ENCODE data around the gene NPDC1.
"Not testable (repeated sequence)": the region's sequence is repeated elsewhere in the genome, so short reads cannot be mapped to it uniquely, and the experiment has no call there.

Gene NPDC1

DNA sequence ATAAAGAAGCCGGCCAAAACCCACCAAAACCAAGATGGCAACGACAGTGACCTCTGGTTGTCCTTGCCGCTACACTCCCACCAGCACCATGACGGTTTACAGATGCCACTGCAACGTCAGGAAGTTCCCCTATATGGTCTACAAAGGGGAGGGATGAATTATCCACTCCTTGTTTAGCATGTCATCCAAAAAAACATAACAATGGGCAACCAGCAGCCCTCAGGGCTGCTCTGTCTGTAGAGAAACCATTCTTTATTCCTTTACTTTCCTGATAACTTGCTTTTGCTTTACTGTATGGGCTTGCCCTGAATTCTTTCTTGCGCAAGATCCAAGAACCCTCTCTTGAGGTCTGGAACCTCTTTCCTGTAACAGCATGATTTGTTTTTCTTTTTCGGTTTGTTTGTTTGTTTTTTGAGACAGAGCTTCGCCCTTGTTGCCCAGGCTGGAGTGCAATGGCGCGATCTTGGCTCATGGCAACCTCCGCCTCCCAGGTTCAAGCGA is 29.3 kb upstream of the NPDC1 start:
- DNase-seq (ENCODE audit: low spot score) = no peak

DNA sequence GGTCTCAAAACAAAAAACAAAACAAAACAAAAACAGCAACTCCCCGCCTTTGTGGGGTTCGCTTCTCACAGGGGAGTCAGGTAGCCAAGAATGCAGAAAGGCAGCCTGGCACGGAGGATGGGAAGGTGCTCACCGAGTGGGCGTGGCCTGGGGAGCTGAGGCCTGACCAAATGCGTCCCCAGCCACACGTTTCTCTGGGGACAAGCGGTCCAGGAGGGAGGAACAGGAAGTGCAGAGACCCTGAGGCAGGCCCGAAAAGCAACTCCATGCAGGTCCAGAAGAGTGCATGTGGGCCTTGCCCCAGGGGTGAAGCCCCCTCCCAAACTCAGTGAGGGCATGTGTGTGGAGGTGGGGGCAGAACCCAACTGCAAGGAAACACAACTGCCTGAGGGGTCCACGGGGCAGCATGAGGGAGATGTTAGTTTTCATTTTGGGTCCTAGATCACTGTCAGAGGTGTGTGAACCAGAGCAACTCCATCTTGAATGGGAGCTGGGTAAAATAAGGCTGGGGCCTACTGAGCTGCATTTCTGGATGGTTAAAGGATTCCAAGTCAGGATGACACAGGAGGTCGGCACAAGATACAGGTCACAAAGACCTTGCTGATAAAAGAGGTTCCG is 28.8 kb upstream of the NPDC1 start:
- no peak for DNase-seq (ENCODE audit: low spot score)

DNA sequence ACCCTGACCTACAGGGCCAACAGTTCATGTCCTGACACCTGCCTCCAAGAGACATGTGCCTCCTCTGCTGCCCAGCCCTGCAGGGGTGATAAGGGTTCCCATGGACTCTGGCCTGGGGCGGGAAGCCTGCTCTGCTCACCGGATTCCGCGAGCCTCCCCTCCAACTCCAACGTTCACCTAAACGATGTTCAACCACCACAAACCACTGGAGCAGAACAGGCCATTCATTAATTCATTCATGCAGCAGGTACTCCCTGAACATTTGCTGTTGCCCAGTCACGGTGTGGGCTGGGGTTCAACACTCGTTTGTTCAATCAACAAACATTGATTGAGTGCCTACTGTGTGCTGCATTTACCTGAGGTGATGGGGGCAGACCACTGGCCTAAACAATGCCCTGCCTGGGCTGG is 28.0 kb upstream of the NPDC1 start:
- DNase-seq (ENCODE audit: low spot score) = no peak

DNA sequence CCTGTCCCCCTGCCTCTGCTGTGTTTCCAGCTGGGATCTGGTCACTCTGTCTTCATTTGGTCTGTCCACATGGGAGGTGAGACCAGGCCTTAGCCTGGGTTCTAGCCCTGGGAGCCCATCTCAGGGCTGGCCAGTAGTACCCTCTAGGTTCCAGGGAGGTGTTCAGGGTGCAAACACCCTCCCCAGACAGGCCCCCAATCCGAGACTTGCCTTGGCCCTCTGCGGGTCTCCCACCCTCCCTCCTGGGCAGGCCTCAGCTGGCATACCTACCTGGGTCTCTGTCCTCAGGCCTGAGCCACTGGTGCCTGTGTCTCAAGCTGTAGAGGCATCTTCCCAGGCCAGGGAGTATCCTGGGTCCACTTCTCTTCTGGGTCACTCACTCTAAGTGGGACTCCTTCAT is 25.3 kb upstream of the NPDC1 start:
- DNase-seq (ENCODE audit: low spot score) = no peak

DNA sequence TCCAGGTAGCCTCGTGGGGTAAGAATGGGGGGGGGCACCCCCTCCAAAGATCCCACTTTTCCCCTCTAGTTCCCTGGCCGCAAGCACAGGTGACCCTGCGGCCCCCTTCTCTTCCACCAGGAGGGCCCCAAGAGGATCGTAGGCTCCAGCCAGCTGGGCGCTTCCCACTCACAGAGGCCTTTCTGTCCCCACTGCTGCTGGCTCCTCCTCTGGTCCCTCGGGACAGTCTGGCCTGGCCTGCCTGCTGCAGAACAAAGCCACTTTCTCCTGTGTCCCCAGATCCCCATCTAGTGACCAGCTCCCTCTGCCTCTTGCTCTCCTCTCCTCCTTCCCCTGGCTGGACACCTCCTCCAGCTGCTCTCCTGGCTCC is 24.9 kb upstream of the NPDC1 start:
- DNase-seq (ENCODE audit: low spot score) = peak; percentile 68

DNA sequence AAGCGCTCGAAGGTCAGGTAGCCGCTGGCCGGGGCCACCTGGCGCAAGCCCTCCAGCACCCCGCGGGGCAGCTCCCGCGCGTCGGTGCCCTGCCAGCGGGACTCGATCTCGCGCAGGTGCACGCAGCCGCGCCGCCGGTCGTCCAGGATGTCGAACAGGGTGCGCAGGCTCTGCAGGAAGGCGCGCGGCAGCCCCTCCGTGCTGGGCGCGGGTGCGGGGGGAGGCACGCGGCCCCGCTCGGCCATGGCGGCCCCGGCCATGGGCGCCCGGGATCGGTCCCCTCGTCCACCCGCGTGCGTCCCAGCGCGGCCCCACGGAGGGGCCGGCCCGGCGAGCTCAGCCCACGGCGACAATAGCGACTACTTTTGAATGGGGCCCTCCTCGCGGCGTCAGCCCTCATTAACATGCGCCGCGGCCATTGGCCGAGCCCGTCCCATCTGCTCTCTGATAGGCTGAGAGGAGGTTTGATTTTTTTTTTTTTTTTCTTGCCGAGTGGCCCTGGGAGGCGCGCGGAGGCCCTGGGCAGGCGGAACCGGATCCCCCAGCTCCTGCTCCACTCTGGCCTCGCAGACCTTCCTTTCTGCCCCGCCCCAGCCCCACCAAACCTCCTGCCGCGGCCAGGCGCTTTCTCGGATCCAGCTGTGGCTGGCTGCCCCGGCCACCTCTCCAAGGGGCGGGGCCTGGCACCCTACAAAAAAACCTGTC is 24.4 kb upstream of the NPDC1 start, which contains the start of gene SAPCD2:
SAPCD2 (minus strand) TSS at position 357 of the 705 bp plus-strand sequence; CDS start at position 260, 97 bp downstream.
- DNase-seq (ENCODE audit: low spot score) = peak; percentile 96

DNA sequence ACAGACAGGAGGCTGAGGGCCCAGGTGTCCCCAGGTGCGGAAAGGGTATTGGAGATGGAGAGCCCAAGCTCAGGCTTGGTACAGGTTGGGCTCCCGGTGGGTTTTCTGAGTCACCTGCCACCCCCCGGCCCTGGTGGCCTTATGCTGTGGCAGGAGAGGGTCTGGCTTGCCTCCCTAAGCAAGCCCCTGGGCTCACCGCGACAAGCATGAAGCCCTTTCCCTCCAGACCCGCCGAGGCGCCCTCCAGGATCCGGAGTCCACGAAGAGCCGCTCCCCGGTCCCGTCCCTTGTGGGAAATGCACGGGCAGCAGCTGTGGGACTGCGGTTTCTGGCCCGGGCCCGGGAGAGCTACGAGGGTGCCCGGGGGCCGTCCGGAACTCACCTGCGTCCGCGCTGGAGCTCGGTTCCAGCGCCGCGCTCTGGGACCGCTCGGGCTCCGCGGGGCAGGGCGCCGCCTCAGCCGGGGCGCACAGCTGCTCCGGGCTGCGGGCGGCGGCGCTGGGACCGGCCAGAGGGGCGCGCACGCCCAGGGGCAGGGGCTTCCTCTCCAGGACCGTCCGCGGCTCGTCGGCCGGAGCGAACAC is 23.6 kb upstream of the NPDC1 start:
- DNase-seq (ENCODE audit: low spot score) = no peak

DNA sequence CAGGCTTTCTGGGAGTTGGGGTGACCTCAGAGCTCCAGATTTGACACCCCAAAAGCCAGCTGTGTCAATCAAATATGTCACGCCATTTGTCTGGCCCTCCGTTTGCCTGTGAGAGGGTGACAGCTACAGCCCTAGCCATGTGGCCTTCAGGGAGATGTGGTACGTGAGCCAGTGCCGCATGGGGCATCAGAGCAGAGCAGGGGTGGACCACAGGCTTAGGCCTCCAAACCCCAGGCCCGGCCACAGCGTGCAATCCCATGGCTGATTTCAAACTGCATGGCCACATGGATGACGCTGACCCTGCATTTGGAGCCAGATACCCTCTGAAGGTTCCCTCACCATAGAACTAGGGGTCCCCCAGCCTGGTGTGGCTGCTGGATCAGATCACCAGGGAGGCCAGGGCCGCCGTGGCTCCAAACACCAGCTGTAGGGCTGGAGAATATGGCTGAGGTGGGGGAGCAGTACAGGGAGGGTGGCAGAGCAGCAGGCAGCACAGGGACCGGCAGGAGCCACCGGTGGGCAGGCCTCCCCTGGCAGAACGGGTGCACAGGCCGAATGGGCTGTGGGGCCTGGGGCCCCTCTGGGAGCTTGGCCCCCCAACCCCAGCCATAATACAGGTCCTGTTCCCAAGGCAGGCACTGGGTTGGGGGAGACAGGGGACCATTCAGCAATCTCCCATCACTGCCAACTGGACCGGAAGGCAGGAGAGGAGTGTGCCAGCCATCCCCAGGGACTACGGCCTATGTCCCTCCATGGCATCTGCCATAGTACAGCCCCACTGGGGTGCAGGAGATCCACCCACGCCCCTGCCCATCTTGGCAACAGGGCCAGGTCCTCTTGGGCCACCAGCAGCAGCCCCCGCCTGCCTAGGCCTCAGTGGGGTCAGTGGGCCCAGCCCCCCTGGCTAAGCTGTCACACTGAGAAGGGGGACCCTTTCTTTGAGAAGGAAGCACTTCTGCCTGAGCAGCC is 22.8 kb upstream of the NPDC1 start:
- no peak for DNase-seq (ENCODE audit: low spot score)

DNA sequence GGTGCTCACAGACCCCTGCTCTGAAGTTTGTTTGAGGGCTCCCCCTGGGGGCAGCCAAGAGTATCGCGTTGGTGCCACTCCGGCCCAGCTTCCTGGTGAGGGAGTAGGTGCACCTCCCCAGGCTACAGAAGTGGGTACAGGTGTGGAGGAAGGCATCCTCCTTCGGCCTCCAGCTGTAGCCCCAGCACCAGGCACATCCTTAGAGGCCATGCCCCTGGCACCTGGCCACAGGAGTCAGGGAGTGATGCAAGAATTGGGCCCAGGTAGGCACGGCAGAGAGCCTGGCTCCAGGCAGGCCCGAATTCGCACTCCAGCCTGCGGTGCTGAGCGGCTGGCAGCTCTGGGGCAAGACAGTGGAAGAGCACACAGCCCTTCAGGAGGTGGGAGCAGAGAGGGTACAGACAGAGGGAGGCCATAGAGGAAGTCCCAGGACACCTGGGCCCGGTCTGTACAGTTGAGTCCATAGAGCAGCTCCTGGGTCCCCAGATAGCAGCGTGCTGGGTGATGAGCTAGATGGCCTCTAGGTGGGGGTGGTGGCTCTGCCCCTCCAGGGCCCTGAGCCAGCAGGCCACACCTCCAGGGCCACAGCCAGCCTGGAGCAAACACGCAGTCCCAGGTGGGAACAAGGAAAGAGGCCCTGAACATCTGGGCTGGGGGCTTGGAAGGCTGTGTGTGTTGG is 22.0 kb upstream of the NPDC1 start:
- DNase-seq (ENCODE audit: low spot score) = peak; percentile 96

DNA sequence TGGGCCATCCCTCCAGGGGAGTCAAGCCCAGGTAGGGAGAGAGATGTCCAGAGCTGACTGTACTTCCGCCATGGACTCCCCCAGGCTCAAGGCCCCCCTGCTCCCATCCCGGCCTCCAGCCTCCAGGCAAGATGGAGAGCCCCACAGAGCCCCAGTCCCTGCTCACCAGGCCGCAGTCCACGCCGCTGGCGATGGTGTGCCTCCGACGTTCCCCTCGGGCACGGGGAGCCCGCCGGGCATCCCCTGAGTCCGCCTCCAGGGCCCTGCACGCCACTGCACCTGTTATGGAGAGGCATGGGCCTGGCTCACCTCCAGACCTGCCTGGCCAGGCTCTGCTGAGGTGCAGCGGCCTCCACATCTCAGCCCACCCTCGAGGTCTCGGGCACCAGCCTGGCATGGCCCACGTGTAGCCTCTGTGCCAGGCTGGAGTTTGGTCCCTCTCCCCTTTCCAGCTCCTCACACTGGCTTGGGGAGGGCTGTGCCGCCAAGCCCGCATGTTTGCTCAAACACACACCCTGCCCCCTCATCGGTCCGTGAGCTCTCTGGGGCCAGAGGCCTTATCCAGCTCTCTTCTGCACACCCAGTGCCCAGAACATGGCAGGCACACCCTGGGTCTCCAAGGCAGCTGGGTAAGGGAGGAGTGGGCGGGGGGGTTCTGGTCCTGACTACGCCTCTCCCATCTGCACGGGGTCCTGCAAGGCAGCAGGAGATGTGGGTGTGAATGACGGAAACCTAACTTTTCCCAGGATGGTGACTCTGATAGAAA is 20.3 kb upstream of the NPDC1 start:
- no peak for DNase-seq (ENCODE audit: low spot score)

DNA sequence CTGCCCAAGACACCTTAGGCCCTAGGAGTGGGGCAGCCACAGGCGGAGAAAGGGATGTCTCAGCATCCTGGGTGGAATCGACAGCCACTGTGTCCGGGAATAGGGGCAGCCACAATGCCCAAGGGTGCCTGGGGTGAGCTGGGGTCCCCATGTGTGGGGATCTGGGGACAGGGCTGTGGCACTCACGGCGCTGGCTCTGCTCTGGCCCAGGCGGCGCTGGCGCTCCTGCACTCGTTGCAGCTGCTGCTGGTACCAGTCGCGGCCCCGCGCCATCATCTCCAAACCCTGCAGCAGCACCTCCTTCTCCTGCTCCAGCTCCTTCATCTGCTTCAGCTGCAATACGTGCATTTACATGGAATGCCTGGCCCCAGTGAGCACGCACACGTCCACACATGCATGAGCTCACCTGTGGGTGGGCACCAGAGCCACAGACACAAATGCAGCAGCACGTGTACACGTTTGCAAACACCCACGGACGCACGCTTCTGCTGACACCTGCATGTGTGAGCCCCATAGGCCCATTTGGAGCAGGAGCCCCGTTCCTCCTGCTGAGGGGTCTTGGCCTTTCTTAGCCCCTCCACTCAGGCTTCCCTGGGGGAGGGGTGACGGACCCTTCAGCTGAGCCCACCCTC is 19.5 kb upstream of the NPDC1 start:
- no peak for DNase-seq (ENCODE audit: low spot score)

DNA sequence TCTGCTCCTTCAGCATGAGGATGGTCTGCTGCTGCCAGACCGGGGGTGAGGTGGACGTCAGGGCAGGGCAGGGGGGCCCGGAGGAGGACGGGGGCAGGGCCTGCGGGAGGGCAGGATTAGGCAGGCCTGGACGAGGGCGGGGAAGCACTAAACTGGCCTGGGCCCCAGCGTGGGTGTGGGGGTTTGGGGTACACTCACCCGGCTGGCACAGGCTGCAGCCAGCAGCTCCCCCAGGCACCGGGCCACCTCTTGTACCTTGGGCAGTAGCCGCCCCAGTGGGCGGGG is 18.8 kb upstream of the NPDC1 start:
- no peak for DNase-seq (ENCODE audit: low spot score)

DNA sequence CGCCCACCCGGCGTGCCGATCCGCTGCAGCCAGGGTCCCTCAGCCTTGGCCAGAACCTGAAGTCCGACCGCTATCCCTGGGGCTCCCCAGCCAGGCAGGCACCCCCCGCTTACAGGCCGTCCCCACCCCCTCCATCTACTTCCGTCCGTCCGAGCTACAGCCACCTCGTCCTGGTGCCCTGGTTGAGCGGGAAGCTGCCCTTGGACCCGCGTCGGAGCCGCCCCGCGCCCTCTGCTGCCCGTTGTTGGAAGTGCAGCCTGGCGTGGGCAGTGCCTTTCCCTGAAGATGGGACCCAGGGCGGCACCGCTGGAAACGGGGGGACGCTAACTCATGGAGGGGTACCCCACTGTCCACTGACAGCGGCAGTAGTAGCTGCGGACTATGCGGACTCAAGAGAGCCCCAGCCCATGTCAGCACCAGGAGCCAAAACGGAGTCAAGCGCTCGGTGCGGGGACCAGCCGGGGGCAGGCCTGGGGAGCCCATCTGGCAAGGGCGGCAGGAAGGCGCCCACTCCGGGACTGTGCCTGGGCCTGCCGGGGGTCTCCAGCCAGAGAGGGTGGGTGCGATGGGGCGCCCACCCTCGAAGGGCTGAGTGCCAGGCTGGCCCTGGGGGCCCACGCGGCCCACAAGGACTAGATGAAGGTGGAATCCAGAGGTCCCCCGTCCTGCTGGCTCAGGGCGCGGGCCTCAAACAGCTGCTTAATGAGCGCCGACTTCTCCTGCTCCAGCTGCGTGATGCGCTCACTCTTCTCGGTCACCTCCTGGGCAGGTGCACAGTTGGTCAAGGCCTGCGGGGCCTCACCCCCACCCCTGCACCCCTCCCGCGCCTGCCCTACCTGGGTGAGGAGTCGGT is 18.3 kb upstream of the NPDC1 start:
- peak; percentile 84 for DNase-seq (ENCODE audit: low spot score)

DNA sequence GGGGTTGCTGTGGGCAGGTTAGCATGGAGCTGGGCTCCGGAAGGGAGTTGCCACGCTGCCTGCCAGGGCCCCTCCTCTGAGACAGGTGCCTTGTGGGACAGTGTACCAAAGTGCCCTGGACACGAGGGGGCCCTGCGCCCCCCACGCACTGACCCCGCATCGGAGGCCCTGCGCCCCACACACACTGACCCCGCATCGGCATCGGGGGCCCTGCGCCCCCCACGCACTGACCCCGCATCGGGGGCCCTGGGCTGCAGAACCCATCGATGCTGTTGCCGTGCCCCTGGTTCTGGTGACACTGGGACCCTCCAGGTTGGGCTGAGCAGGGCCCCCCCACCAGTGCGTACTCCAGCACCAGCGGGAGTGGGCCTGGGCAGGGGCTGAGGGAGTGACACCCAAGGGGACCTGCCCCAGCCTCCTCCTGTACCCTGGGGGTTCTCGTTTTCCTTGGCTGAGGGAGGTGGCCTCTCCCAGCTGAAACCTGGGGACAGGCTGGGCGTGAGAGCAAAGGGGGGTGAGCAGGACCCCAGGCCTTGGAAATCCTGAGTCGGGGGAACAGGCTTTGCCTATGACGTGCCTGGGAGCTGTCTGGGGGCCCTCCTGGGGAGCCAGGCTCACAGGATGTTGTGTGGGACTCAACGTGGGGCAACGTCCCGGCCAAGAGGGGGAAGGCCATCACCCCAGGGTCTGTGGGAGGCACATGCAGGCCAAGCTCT is 17.5 kb upstream of the NPDC1 start:
- no peak for DNase-seq (ENCODE audit: low spot score)

DNA sequence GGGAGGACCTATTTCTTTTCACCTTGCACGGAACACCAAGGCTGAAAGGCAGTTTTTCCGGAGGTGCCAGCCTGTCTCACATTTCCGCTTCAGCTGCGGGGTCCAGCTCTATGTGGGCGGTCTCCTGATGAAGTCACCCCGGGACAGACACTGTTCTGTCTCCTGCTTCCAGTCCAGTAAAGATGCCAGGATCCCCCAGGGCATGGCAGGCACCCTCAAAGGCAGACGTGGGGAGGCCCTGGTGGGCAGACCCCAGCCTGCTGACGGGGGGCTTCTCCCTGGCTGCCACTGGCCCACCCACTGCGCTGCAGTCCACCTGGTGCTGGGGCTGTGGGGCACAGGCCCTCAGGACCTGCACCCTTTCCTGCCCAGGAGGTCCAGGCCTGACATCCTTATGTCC is 16.8 kb upstream of the NPDC1 start:
- not testable (repeated sequence) for DNase-seq (ENCODE audit: low spot score)

DNA sequence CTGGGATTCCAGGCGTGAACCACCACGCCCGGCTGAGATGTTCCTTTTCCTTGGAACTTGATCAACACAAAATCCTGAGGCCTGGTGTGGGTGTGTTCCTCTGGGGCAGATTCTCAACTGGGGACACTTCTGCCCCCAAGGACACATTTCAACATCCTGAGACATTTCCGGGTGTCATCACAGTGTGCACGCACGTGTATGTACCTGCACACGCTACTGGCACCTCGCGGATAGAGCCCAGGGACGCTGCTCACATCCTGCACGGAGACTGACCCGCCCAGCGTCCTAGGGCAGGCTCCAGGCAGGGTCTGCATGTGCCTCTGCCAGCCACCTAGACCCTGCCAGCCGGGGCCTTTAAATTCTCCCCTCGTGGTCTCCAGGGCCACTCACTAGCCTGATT is 16.4 kb upstream of the NPDC1 start:
- no peak for DNase-seq (ENCODE audit: low spot score)

DNA sequence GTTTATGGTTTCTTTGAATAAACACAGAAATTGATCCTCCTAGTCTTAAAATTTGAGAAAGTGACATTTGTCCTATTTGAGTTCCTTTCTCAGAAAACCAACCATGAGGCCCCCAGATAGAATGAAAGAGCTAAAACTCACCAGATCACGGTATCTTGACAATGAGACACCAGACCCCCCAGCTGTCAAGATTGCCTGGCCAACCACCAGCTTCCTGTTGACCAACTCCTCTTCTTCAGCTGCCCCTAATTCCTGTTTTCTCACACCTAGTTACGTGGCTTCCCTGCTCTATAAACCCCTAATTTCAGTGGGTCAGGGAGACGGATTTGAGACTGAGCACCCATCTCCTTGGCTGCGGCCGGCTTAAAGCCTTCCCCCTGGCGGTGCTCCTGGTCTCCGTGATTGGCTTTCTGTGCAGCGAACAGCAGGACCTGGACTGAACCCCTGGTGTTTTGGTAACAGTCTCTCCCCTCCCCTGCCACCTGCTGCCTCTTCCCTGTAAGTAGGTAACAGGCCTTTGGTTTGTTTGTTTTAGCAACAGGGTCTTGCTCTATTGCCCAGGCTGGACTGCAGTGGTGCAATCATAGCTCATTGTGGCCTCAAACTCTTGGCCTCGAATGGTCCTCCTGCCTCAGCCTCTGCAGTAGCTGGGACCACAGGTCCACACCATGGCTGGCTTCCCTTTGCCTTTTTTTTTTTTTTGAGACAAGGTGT is 12.7 kb upstream of the NPDC1 start:
- no peak for DNase-seq (ENCODE audit: low spot score)

DNA sequence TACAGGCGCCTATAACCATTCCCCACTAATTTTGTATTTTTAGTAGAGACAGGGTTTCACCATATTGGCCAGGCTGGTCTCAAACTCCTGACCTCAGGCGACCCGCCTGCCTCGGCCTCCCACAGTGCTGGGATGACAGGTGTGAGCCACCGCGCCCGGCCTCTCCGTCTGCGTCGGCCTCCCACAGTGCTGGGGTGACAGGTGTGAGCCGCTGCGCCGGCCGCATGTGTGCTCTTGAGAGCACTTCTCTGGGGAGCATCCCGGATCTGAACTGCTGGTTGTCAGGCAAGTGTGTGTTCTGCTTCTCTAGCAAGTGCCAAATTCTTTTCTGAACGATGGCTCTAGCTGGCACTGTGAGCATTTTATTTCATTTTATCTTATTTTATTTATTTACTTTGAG is 11.6 kb upstream of the NPDC1 start:
- DNase-seq (ENCODE audit: low spot score) = no peak

All from HuH-7 (cell line).